Neural progenitor cell (in vitro differentiated cells): ENCODE results near the gene PADI1.

Source experiments
- EZH2 ChIP-seq: fragments of 200-600 bp; sonication (generic); IDR thresholded peaks from 2 replicates; pipeline ENCODE4 v1.6.1; 2017; ENCODE audit warnings: antibody characterized with exemption, mild to moderate bottlenecking, moderate library complexity
- EZH2phosphoT487 ChIP-seq: fragments of 200-600 bp; sonication (generic); IDR thresholded peaks from 2 replicates; pipeline ENCODE4 v1.6.1; 2017; ENCODE audit warnings: antibody characterized with exemption
- TF ChIP-seq, protein P1 (sequence below): fragments of 200-600 bp; sonication (generic); IDR thresholded peaks from 2 replicates; pipeline ENCODE4 v1.5.1; 2017; ENCODE audit warnings: antibody characterized with exemption, mild to moderate bottlenecking

DNA sequence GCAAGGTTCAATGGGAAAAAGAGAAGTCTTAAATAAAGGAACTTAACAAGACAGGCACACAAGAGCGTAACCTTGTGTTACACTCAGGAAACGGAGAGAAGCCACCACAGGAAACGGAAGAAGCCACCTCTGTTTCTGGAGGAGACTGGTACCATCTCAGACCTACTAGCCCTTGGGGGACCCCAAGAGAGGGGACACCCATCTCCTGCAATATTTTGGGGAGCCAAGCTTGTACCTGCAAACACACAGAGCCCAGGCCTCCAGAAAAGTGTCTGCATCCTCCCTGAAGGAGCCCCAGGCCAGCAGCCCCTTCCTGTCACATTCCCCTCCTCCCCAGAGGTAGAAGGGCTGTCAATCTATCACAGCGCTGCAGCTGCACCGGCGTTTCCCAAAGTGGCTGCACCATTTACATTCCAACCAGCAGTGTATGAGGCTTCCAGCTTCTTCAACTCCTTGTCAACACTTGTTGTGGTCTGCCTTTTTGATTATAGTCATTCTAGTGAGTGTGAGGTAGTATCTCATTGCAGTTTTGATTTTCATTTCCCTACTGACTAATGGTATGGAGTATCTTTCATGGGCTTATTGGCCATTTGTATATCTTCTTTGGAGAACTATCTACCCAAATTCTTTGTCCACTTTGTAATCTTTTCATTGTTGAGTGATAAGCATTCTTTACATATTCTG lies 23.0 kb upstream of the PADI1 start:
- TF ChIP-seq, protein P1, sequence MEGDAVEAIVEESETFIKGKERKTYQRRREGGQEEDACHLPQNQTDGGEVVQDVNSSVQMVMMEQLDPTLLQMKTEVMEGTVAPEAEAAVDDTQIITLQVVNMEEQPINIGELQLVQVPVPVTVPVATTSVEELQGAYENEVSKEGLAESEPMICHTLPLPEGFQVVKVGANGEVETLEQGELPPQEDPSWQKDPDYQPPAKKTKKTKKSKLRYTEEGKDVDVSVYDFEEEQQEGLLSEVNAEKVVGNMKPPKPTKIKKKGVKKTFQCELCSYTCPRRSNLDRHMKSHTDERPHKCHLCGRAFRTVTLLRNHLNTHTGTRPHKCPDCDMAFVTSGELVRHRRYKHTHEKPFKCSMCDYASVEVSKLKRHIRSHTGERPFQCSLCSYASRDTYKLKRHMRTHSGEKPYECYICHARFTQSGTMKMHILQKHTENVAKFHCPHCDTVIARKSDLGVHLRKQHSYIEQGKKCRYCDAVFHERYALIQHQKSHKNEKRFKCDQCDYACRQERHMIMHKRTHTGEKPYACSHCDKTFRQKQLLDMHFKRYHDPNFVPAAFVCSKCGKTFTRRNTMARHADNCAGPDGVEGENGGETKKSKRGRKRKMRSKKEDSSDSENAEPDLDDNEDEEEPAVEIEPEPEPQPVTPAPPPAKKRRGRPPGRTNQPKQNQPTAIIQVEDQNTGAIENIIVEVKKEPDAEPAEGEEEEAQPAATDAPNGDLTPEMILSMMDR = no peak
- TF ChIP-seq EZH2 = no peak
- TF ChIP-seq EZH2phosphoT487 = no peak
